Kidney capillary endothelial cell (primary cell): Measurements from ENCODE around the gene SEL1L3.

Experiments used
- DNase-seq: peaks from one replicate; pipeline ENCODE4 v3.0.0-alpha.2; 2018; ENCODE audit warnings: low spot score

The SEL1L3 gene

DNA sequence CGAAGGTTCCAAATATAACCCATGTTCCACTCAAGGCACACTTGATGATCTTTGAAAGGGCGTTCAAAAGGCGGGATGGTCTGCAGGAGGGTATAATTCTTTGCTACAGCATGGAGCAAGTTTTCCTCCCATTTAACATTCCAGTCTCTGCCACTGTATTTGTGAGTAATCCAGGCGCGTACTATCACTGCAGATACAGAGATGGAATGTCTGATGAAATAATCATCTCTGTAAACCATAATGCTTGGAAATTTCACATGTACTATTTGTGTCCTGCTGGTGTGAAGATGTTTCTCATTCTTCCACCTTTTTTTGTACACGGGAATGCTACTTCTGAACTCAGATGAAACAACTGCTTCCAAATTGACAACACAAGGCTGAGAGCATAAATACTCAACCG lies 15.5 kb downstream of the SEL1L3 start:
- DNase-seq, result no peak

DNA sequence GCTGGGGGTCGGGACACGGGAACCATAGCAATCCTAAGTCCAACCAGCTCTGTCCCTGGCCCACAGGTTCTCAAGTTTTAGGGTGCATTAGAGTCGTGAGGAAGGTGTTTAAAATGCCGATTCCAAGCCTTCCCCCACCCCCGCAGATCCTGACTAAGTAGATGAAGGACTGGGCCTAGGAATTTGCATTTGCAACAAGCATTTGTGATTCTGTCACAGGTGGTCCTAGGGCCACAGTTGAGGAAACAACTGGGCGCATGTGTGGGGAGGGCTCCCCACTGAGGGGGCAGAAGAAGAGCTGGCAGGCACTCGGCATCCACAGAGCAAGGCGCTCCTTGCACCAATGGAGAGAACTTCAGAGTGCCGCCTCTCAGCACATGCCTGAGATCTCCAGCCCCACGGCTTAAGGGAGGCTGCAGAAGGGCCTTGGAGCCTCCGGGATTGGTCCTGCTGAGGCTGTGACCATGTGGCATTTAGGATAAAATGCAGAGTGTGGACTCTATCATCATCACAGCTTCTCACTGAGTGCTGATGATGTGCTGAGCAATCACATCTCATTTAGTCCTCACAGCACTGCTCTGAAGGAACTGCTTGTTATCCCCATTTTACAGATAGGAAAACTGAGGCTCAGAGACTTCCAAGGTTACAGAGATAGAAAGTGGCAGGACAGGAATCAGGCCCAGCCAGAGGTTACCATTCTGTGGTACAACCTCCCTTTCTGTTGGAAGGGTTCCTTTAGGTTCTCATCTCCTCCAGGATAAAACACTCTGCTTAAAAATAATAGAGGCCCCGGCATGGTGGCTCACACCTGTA lies 16.7 kb downstream of the SEL1L3 start:
- no peak for DNase-seq

DNA sequence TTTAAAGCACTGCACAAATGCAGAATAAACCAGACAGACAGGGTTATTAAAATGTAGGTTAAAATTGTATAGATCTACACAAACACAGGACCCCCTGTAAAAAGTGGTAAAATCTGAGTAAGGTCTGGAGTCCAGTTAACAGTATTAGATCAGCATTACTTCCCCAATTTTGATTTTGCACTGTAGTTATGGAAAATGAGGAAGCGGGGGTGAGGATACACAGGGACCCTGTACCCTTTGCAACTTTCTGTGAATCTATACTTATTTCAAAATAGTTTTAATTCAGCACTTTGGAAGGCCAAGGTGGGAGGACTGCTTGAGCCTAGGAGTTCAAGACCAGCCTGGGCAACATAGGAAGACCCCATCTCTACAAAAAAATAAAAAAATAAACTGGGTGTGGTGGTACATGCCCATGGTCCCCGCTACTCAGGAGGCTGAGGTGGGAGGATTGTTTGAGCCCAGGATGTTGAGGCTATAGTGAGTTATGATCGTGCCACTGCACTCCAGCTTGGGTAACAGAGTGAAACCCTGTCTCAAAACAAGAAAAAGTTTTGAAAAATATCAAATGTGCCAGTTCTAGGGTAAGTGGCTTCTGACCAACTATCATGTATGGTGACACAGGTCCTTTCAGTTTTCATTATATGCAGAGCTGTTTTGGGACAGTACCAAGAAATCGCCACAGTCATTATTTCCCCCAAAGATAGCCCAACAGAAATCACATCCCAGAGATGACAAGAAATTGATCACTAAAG lies 17.7 kb downstream of the SEL1L3 start:
- DNase-seq, result no peak

DNA sequence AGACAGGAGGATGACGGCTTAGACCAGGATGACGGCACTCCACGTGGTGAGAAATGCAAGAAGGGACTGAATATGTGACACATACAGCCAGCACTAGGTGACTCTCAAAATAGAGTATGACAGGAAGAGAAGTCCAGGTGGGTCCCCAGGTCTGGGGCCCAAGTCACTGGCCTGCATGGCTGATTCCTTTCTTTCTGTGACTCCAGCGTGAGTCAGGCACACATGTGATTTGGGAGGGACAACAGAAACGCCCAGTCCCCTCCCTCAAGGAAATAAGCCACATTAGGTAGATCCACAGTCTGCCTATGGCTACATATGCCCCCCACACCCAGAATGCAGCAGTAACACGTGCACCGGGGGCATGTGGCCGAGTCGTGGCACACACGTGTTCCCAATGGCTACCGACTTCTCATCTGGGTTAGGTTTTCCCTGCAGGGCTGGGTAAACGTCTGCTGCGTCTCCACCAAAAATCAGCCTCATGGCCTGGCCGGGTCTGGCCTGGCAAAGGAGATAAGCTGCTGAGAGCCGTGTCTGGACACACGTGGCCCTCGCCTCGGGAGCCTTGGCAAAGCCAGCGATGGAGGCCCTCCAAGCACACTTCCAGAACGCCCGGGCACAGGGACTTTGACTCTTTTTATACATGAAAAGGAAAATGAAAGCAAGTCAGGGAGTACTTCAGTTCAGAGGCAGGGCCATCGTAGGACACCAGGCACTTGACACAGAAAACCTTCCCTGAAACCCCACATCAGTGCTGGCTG lies 19.3 kb downstream of the SEL1L3 start:
- DNase-seq, result no peak

DNA sequence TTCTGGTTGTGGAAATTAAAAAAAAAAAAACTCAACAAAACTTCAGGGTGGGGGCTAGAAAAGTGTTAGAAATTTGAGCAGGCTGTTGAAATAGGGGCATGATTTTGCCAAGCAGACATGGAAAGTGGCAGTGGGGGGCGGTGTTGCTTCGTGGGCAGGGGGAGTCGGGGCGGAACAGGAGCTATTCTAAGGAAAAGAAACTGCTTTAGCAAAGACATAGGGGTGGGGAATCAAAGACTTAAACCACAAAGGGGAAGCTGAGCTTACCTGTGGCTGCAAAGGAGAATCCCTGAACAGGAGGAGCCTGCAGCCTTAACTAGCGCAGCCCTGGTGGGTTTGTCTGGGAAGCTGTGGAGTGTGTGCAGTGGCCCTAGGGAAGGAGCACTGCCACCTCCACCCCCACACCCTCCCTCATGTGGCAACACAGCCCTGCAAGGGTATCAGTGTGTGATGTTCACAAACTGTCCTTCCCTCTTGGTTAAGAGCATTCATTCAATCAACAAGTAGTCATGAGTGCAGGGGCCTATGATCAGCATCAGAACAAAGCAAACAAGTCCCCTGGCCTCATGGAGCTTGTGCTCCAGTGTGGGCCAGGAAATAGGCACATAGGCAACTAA lies 20.5 kb downstream of the SEL1L3 start:
- DNase-seq, result no peak

DNA sequence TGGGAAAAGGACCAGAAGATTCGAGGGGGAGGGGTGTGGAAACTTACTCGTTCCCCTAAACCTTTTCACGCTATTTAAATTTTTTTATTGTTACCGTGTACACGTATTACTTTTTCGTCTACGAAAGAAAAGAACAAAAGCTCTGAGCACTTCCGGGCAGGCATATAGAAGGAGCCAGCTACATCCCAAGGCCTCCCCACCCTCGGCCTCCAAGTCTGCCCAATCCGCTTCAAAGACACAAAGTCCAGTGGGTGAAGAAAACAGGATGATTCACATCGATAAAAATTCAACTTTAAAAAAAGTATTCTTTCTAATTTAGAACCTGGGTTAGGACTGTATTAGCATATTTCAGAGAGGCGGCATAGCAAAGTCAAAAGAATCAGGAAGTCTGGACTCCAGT lies 23.1 kb downstream of the SEL1L3 start:
- no peak for DNase-seq

DNA sequence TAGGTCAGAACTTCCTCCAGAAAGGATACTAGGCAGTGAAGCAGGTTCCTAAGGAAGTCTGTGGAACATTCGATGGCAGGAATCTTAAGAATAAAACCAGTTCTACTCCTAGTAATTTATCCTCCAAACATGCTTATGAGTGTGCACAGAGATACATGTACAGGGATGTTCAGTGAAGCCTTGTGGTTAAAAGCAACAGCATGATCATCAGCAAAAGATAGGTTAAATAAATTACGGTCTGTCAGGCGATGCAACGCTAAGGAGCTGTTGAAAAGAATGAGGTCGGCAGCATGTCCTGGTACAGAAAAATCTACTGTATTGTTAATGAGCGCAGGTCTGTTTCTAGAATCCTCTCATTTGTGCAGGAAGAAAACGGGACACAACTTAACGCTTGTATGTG lies 23.6 kb downstream of the SEL1L3 start:
- DNase-seq, result no peak

DNA sequence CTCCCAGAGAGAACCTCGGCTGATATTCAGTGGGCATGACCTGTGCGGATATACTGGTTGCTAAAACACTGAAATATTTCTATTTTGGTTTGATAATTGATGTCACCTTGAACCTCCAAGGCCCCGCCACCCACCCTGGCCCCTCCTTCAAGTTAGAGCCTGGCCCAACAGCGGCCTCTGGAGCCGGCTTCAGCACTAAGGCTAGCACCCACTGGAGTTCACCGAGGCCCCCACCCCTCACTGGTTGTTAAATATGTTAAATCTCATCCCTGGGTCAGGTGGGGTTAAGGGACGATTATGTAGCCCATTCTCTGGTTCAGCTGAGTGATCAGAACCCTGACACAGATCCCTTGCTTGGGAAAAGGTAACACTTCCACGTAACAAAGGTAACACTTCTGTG lies 24.3 kb downstream of the SEL1L3 start:
- DNase-seq, result no peak

DNA sequence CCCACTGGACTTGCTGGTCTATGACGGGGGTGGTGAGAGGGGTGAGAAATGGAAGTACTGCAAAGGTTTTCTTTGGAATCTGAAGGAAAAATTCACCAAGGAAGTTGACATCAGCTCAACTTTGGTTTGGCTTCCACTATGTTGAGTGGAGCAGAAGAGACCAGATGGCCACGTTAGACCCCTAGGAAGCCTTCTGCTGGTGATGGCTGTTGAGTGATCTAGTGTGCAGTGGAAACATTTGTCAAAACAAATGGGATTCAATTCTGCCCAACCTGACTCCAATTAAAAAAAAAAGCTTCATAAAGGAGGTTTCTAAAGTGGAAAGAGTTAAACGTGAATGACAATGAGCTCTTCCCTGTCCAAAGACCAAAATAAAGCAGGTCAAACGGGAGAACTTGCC lies 25.7 kb downstream of the SEL1L3 start:
- no peak for DNase-seq

DNA sequence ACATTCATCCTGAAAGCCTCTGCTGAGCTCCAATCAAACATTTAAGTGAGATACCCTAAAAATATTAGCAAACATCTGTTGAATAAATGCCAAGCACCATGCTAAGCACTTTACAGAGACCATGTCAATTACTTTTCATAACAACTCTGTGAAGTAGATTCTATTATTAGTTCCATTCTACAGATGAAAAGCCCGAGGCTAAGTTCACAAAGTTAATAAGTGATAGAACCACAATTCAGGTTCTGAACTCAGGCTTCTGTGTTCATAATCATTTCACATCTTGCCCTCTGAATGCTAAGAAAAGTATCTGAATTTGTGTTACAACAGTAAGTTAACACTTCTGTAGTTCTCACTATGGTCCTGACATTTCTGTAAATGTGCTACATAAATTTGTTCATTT lies 27.4 kb downstream of the SEL1L3 start:
- no peak for DNase-seq

DNA sequence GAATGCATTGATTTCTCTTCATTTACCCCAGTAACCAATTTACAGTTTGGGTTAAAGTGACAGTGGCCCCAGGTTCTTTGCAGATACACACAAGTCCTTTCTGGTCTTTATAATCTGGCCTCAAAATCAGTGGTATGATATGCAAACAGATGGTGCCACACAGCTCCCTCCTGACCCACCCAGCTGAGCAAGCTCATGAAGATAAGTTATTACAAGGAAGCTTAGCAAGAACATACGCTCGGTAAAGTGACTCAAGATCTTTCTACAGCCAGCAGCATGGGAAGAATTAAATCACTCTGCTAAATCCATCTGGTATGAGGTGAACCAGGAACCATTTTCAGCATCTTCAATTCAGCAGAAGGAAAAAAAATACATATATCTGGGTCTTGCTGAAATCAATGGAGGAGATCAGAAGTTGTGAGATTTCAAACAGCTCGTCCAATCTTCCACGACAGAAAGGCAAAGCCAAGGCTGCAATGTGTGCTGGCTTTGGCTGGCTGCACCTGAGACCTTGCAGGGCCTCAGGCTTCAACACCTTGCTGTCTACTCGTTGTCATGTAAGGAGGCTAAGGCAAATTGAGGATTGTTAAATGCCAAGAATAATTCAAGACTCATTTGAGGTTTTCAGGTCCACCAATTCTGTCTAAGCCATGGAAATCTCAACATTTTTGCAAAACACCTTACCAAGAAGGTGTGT lies 28.2 kb downstream of the SEL1L3 start:
- DNase-seq, result no peak

DNA sequence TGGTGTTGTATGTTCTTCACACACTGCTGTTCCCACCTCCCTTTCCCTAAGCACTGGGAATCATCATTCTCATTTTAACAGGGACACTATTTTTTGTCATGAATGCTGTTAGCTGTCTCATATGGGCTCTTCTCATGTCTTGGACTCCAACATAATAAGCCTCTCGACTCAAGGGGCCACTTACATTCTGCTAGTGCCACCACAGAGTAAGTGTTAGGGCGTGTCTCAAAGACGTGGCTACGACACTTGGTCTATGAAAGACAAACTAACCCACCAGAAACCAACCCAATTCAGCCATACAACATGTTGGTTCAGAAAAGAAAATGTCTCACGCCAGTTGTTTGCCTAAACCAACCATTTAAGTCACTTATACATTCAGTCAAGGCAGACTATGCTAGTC lies 32.2 kb downstream of the SEL1L3 start:
- no peak for DNase-seq

DNA sequence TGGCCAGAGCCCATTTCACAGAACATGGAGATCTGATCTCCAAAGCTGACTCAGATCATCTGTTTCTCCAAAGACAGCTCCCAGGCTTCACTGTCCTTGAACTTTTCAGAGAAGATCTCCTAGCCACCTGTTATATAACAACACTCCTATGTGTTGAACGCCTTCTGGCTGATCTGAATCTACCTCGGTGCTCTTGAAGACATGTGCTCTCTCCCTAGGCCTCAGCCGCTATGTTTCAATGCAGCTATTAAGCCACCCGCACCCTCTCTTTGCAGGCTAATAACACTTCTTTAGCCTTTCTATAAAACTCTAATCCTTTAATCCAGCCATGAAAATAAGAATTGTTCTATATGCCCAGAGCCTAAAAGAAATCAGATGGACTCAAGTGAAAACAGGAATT lies 34.9 kb downstream of the SEL1L3 start:
- DNase-seq, result no peak

DNA sequence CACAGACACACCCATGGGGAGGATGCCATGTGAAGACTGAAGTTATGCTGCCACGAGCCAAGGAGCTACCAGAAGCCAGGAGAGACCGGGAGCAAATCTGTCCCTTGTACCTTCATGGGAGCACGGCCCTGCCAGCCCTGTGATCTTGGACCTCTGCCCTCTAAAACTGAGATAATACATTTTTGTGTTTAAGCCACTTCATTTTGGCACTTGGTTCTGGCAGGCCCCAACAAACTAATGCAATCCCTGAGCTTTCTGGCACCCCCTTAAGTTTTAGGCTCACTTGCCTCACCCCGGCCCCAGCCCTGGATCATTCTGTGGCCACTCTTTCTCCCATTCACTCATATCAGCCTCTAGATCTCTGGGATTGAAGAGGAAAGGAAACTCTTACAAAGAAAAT lies 35.4 kb downstream of the SEL1L3 start:
- no peak for DNase-seq

DNA sequence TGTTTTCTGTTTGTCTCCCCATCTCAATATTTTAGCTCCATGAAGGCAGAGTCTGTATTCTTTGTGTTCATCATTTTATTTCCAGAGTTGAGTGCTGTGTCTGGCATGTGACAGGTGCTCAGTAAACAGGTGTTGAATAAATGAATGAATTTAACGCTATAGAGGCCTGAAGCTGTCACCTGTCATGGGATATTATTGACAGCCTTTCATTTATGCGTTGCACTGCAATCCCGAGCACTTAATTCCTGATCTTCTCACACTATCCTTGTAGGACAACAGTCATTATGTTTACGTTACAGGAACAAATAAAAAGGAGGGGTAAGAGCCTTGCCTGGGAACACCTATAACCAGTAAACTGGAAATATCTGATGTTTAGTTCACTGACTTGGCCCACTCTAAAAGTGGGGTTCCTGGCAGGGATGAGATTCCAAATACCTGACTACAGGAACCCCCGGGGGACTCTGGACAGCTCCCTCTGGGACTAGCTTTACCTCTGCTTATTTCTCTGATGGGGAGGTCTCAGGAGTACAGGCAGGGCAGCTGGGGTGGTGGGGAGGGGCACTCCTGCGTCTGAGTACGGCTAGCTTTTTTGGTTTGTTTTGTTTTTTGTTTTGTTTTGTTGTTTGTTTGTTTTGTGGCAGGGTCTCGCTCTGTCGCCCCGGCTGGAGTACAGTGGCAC lies 36.6 kb downstream of the SEL1L3 start:
- DNase-seq, result no peak

DNA sequence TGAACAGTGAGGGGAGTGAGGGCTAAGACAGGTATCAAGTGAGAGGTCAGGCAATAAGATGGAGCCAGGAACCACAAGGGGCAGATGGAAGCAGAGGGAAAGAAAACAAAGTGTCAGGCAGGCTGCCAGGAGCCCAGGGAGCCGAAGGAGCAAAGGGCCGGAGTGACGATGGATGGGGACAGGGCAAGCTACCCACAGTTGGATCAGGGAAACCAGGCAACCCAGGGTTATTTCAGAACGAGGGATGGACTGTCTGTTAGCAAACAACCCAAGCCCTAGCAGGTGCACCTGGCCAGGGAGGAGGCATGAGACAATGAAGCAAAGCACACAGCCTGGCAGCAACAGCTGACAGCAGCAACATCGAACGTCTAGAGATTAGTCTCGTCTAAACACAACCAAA lies 39.2 kb downstream of the SEL1L3 start:
- DNase-seq, result no peak

DNA sequence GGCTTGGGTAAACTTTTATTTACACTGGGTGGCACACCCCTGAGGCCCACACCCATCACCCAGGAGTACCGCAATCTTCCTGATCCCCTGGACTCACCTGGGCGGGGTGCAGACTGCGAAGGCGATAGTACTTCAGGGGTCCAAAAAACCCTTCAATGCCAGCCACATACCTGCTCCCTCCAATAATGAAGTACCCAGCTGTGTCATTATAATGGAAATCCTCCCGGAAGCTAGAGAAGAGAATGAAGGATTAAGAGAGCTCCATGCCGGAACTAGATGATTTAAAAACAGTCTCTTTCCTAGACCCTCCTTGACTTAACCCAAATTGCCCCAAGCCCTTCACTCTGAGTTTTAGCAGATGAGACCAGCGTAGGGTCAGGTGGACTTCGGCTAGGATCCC lies 40.9 kb downstream of the SEL1L3 start:
- no peak for DNase-seq

DNA sequence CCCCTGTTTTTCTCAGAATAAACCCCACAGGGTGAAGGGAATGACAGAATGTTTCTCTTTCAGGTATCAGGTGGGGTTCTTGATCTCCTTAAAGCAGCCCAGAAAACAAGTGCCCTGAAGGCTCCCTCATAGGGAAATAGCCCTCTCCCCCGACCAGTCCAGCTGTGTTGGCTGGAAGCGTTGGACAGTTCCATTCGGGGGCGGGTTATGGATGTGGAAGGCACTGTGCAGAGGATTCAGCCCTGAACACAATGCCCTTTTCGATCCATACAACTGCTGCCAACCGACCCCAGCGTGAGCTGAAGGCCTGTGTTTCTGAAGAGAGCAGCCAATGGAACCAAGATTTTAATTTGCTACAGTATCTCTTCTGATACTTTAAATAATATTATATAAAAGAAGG lies 41.5 kb downstream of the SEL1L3 start:
- no peak for DNase-seq

DNA sequence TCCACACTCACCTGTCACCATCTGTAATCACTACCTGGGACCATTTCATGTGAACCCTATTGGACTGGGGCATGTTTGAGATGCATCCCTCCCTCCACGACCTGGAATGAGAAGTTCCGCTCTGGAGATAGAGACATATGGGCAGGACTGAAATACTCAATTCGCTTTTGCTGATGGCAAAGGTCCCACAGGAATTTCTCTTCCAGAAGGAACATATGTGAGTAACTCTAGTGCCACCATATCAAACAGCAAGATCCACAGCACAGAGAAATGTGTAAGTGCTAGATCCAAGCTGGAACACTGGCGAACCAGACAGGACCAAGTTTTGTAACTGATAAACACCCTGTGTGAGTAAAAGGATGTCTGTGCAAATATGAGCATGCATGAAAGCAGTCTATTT lies 43.9 kb downstream of the SEL1L3 start:
- no peak for DNase-seq

DNA sequence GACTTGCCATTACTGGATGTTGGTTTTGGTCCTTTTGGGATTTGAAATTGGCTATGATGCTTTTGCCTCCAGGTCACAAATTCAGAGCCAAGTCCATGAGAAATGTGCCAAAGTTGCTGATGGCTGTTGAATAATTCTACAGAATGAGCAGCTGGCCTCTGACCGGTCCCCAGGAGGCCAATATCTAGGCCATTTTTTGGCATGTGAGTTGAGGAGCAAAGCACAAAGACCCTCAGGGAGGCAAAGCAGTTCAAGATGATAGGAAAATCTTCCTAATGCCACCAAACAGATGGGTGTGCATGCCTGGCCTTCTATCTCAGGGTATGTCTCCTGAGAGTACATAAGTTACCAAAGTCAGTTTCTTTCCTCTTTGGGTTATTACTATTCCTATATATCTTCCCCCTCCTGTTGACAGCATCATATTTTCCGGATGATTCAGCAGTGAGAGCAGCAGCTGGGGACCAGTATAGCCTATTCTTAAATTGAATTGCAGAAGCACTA lies 44.4 kb downstream of the SEL1L3 start:
- no peak for DNase-seq

DNA sequence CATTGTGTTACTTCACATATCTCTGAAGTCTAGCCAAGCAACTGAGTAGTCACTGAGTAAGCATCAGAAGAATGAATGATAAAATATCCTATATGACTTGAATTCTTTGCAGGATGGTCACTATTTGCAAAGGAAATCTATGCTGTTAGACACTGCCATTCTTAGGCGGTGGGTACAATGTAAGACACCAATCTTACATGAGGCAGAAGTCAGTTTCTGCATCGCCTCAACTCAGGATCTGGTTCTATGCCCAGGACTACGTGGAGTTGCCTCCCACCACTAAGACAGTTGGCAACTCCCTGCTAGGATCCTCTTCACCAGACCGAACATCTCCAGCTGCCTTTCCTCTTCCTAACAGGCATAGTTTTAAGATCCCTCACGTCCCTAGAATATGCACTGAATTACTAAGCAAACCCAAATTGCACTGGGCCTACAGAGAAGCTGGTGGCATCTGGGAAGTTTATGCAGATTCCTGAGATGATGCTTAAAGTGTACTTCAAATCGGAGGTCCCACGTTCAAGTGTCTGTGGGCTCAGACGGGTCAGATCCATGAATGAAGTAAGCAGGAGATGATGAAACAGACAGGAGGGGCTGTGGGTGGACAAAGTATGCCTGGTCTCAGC lies 45.6 kb downstream of the SEL1L3 start:
- no peak for DNase-seq
